CD14-positive monocyte (primary cell): ENCODE results near the gene ADSS1. TPM values are rescaled to one million over a fixed set of nuclear protein-coding genes. Genes with fewer than 3 reads are reported as not detected.

Source experiments
- DNase-seq, 3 donors: peaks; one replicate each; pipeline ENCODE4 v3.0.0-alpha.2; 2011 to 2022
- H2AFZ ChIP-seq: 2 replicates; pipeline ENCODE4 v1.6.0; 2012; ENCODE audit warnings: mild to moderate bottlenecking, low read depth, low read length, inconsistent platforms; ENCODE audit not compliant: insufficient read depth, poor library complexity, severe bottlenecking
- H3K27ac ChIP-seq, 2 donors: 1 replicate in 1 of 2; 2 replicates in 1 of 2; pipeline ENCODE4 v1.5.1; 2012 to 2013; ENCODE audit warnings: low read length in 2 of 2, control low read depth in 1 of 2, inconsistent platforms in 1 of 2, low read depth in 1 of 2, mild to moderate bottlenecking in 1 of 2
- H3K27me3 ChIP-seq, 2 donors: one replicate each; pipeline versions ENCODE4 v1.6.0 to v1.6.1; 2011 to 2013; ENCODE audit warnings: low read length in 2 of 2; ENCODE audit not compliant: control insufficient read depth in 2 of 2, insufficient read depth in 2 of 2
- H3K36me3 ChIP-seq, 2 donors: replicated peaks in 1 of 2; 1 replicate in 1 of 2; 2 replicates in 1 of 2; pipeline versions ENCODE4 v1.5.1 to v1.6.1; 2012 to 2013; ENCODE audit warnings: low read length in 2 of 2, control low read depth in 1 of 2, inconsistent platforms in 1 of 2, mild to moderate bottlenecking in 1 of 2; ENCODE audit not compliant: insufficient read depth in 2 of 2, control insufficient read depth in 1 of 2
- H3K4me1 ChIP-seq, 2 donors: 1 replicate in 1 of 2; 2 replicates in 1 of 2; pipeline versions ENCODE4 v1.5.1 to v1.6.1; 2012 to 2013; ENCODE audit warnings: low read length in 2 of 2, control low read depth in 1 of 2, inconsistent platforms in 1 of 2, mild to moderate bottlenecking in 1 of 2, moderate library complexity in 1 of 2; ENCODE audit not compliant: insufficient read depth in 2 of 2, control insufficient read depth in 1 of 2
- H3K4me2 ChIP-seq: replicated peaks from 2 replicates; pipeline ENCODE3; 2012; ENCODE audit warnings: low read length, moderate library complexity, mild to moderate bottlenecking; ENCODE audit not compliant: poor library complexity, severe bottlenecking; ENCODE audit errors: extremely low read depth
- H3K4me3 ChIP-seq, 3 experiments: fragments of 200-600 bp in 1 of 3; sonication (generic) in 1 of 3; replicated peaks in 1 of 3; 1 replicate in 2 of 3; 2 replicates in 1 of 3; pipeline ENCODE4 v1.5.1; 2011 to 2013; ENCODE audit warnings: low read length in 3 of 3, mild to moderate bottlenecking in 3 of 3, control low read depth in 2 of 3, low read depth in 2 of 3, inconsistent platforms in 1 of 3, moderate library complexity in 1 of 3
- H3K79me2 ChIP-seq: 2 replicates; pipeline ENCODE4 v1.6.0; 2012; ENCODE audit warnings: mild to moderate bottlenecking, control low read depth, inconsistent platforms, low read length, moderate library complexity; ENCODE audit not compliant: insufficient read depth
- H3K9ac ChIP-seq: 2 replicates; pipeline ENCODE4 v1.6.0; 2017; ENCODE audit warnings: low read length, mild to moderate bottlenecking; ENCODE audit not compliant: insufficient read depth, poor library complexity, severe bottlenecking
- H3K9me3 ChIP-seq, 2 donors: replicated peaks in 1 of 2; 1 replicate in 1 of 2; 2 replicates in 1 of 2; pipeline versions ENCODE4 v1.5.1 to v1.6.1; 2012 to 2013; ENCODE audit warnings: low read length in 2 of 2, control low read depth in 1 of 2; ENCODE audit not compliant: control insufficient read depth in 1 of 2, insufficient read depth in 1 of 2
- H4K20me1 ChIP-seq: 2 replicates; pipeline ENCODE4 v1.6.0; 2012; ENCODE audit warnings: mild to moderate bottlenecking, low read length, control low read depth, moderate library complexity; ENCODE audit not compliant: insufficient read depth
- H3K27ac Mint-ChIP-seq, 7 donors: one replicate each; pipeline ENCODE4 v1.8.0; 2020; ENCODE audit warnings: mild to moderate bottlenecking in 7 of 7, mixed read lengths in 7 of 7, moderate library complexity in 6 of 7, inconsistent platforms in 2 of 7
- H3K27me3 Mint-ChIP-seq, 3 donors: one replicate each; pipeline ENCODE4 v1.8.0; 2021 to 2022; ENCODE audit warnings: low read depth in 3 of 3, mild to moderate bottlenecking in 3 of 3, mixed read lengths in 3 of 3, moderate library complexity in 3 of 3, inconsistent platforms in 1 of 3
- H3K36me3 Mint-ChIP-seq, 2 donors: one replicate each; pipeline ENCODE4 v1.8.0; 2020; ENCODE audit warnings: mixed read lengths in 2 of 2, inconsistent platforms in 1 of 2, mild to moderate bottlenecking in 1 of 2
- H3K4me1 Mint-ChIP-seq: one replicate; pipeline ENCODE4 v1.8.0; 2020; ENCODE audit warnings: mild to moderate bottlenecking, mixed read lengths
- H3K4me3 Mint-ChIP-seq, 2 donors: one replicate each; pipeline ENCODE4 v1.8.0; 2020; ENCODE audit warnings: mild to moderate bottlenecking in 2 of 2, mixed read lengths in 2 of 2, moderate library complexity in 1 of 2
- H3K9me3 Mint-ChIP-seq, 7 donors: one replicate each; pipeline ENCODE4 v1.8.0; 2020 to 2022; ENCODE audit warnings: mixed read lengths in 7 of 7, mild to moderate bottlenecking in 6 of 7, moderate library complexity in 6 of 7, inconsistent platforms in 2 of 7
- WGBS: methylation state at CpG from one replicate; pipeline ENCODE4 v1.1.5; 2013; ENCODE audit warnings: missing lambda C conversion rate; ENCODE audit not compliant: insufficient coverage; 5-methylcytosine and 5-hydroxymethylcytosine counted together
- intact Hi-C, 2 donors: fragments of 100-400 bp; cut with micrococcal nuclease; formaldehyde crosslinking; loops; one replicate each; pipeline versions ENCODE4 v1.15.0 to v1.15.1; 2023
- polyA plus RNA-seq, 3 donors: library from polyadenylated mRNA; depleted of rRNA in 1 of 3; unstranded in 2 of 3; stranded (reverse) in 1 of 3; fragments of 300-500 nt in 2 of 3; fragments of >200 nt in 1 of 3; fragmentation: Illumina TruSeq in 2 of 3; gene quantifications; 1 replicate in 2 of 3; 2 replicates in 1 of 3; pipeline ENCODE4 v1.2.3, GENCODE V29; 2012 to 2021
- TF ChIP-seq, protein P1 (sequence below): fragments of 200-600 bp; IDR thresholded peaks from one replicate; pipeline ENCODE4 v1.8.0; 2022; ENCODE audit warnings: antibody characterized with exemption, mild to moderate bottlenecking

Gene ADSS1
- polyA plus RNA-seq, 3 donors = 0.61 to 3.7 (median 0.64) TPM

DNA sequence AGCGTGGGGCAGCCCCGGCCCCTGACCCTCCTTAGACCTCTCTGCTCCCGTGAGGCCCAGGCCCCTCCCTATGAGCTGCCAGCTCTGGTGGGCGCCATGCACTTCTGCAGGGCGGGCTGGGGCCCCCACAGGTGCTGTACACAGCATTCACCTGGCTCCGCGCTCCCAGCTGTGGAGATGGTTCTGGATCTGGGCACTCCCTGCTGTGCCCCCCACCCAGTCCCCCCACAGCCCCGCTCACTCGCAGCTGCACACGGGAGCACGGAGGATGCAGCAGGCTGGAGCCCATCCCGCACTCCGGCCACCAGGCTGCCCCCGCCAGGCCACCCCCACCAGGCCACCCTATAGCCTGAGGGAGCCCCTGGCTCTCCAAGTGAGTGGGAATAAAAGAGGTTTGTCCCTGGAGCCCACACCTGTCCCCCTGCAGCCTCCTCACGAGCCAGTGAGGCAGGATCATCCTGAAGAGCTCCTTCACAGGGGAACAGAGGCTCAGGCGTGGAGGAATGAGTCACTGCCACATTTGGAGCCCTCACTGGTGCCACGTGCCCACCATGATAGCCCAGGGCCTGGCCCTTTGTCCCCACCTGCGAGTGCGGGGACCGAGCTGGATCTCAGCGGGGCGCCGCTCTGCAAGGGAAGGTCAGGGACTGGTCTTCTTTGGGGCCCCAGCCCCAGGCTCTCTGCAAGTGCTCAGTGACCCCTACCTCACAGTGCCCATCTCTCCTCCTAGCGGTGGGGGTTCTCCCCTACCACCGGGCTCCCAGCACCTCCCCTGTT is 1.9 kb downstream of the ADSS1 start:
- H3K27ac ChIP-seq = no peak overlapping the region
- no peaks in the 10 kb centered on the region for H3K79me2 ChIP-seq
- Mint-ChIP-seq H3K9me3 (no peaks in the 10 kb centered on the region), H3K4me3 (no peak overlapping the region), H3K4me1 (peaks cover 8% of the 10 kb centered on the region), H3K27ac (no peak overlapping the region), H3K36me3 (no peaks in the 10 kb centered on the region), H3K27me3 (peaks cover 3 to 23% (median 9%) of the 10 kb centered on the region in 3 donors)
- no peaks in the 10 kb centered on the region for H3K9me3 ChIP-seq
- WGBS = 92% methylated on average over 18 of the region's 25 CpGs
- peaks cover 0 to 8% of the 10 kb centered on the region in 2 donors for H3K27me3 ChIP-seq
- no peaks in the 10 kb centered on the region for H3K36me3 ChIP-seq
- no peak overlapping the region for H3K4me2 ChIP-seq
- no peak overlapping the region for H3K4me3 ChIP-seq
- no peak overlapping the region for H3K9ac ChIP-seq
- H3K4me1 ChIP-seq = peaks cover 14 to 23% of the 10 kb centered on the region in 2 donors
- no peak for DNase-seq
- no peak overlapping the region for H2AFZ ChIP-seq
- TF ChIP-seq, protein P1, sequence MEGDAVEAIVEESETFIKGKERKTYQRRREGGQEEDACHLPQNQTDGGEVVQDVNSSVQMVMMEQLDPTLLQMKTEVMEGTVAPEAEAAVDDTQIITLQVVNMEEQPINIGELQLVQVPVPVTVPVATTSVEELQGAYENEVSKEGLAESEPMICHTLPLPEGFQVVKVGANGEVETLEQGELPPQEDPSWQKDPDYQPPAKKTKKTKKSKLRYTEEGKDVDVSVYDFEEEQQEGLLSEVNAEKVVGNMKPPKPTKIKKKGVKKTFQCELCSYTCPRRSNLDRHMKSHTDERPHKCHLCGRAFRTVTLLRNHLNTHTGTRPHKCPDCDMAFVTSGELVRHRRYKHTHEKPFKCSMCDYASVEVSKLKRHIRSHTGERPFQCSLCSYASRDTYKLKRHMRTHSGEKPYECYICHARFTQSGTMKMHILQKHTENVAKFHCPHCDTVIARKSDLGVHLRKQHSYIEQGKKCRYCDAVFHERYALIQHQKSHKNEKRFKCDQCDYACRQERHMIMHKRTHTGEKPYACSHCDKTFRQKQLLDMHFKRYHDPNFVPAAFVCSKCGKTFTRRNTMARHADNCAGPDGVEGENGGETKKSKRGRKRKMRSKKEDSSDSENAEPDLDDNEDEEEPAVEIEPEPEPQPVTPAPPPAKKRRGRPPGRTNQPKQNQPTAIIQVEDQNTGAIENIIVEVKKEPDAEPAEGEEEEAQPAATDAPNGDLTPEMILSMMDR = no peak
- H4K20me1 ChIP-seq = no peaks in the 10 kb centered on the region
- intact Hi-C loops = no loop called here

DNA sequence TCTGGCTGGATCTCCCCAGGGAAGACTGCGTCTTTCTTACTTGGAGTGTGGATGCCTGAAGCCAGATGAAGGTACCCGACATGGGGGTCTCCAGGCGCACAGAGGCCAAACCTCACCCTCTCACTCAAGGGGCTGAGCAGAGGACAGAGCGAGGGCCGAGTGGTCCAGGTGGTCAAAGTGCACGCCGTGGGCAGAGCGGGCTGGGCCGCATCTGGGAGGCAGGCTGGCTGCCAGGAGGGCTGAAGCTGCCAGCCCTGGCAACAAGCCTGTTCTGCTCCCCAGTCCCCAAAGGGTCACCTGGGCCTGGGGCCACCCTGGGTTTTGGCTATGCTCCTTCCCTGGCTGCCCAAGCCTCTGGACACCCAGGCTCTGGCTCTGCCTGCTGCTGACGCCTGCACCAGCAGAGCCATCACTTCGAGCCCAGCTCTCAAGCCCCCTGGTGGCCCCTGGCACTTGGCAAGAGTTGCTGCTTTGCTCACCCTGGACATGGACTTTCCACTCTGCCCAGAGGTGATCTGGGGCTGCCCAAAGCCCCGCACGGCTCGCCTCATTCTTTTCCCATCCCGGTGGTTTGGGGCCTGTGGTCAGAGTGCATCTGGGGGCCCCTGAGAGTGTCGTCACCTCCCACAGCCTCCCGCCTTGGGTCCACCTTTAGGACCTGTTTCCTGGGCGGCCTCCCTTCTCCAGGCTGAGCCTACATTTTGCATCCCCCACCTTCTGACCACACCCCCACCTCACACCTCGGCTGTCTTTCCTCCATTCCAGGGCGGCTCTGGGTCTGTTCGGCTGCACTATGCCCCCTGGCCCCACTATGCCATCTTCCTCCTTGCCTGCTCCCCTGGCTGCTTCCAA is 2.8 kb downstream of the ADSS1 start:
- Mint-ChIP-seq H3K4me3 (no peak overlapping the region), H3K36me3 (no peaks in the 10 kb centered on the region), H3K27ac (peak overlapping the region in 1 of 7 donors; percentile 15), H3K9me3 (no peaks in the 10 kb centered on the region), H3K4me1 (peaks cover 8% of the 10 kb centered on the region), H3K27me3 (peaks cover 3 to 23% (median 9%) of the 10 kb centered on the region in 3 donors)
- Histone ChIP-seq H2AFZ (no peak overlapping the region), H3K4me3 (no peak overlapping the region), H3K36me3 (no peaks in the 10 kb centered on the region), H3K4me2 (no peak overlapping the region), H3K4me1 (peaks cover 14 to 23% of the 10 kb centered on the region in 2 donors), H3K79me2 (no peaks in the 10 kb centered on the region), H4K20me1 (no peaks in the 10 kb centered on the region), H3K9ac (no peak overlapping the region), H3K27me3 (peaks cover 0 to 8% of the 10 kb centered on the region in 2 donors), H3K9me3 (no peaks in the 10 kb centered on the region), H3K27ac (no peak overlapping the region)
- DNase-seq = no peak
- 80% methylated on average over 20 of the region's 21 CpGs for WGBS
- intact Hi-C loops = no loop called here
- TF ChIP-seq, protein P1 = no peak
